Measurements from ENCODE around the gene RFK.

- TF ChIP-seq POLR2A (IDR thresholded peaks at IDR 0.05) (no peak), EP300 (IDR thresholded peaks at IDR 0.05) (no peak), POLR2AphosphoS5 (IDR thresholded peaks at IDR 0.05) (no peak)
- TF ChIP-seq, protein P1, sequence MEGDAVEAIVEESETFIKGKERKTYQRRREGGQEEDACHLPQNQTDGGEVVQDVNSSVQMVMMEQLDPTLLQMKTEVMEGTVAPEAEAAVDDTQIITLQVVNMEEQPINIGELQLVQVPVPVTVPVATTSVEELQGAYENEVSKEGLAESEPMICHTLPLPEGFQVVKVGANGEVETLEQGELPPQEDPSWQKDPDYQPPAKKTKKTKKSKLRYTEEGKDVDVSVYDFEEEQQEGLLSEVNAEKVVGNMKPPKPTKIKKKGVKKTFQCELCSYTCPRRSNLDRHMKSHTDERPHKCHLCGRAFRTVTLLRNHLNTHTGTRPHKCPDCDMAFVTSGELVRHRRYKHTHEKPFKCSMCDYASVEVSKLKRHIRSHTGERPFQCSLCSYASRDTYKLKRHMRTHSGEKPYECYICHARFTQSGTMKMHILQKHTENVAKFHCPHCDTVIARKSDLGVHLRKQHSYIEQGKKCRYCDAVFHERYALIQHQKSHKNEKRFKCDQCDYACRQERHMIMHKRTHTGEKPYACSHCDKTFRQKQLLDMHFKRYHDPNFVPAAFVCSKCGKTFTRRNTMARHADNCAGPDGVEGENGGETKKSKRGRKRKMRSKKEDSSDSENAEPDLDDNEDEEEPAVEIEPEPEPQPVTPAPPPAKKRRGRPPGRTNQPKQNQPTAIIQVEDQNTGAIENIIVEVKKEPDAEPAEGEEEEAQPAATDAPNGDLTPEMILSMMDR (IDR thresholded peaks at IDR 0.05): no peak
Measured at GRCh38 chr9:76373784-76374474, 20.3 kb downstream of the RFK start.

Measured in stomach (tissue), 4 donors.